GM12878 (cell line): ENCODE data around the gene MMEL1. TPM values are rescaled to one million over a fixed set of nuclear protein-coding genes. Genes with fewer than 3 reads are reported as not detected.
"Not testable (repeated sequence)": the region's sequence is repeated elsewhere in the genome, so short reads cannot be mapped to it uniquely, and the experiment has no call there.

ENCODE experiments used
- ATAC-seq: fragments of 200-7000 bp; cut with Tn5 transposase; 3 replicates; pipeline ENCODE4 v1.9.1; 2020; ENCODE audit warnings: mild to moderate bottlenecking, moderate library complexity
- BruUV-seq: library from RNA; stranded (reverse); fragments of 400-500 nt; replicated peaks from 2 replicates; lab custom pipeline; 2021; lab: Mats Ljungman, UMichigan
- CTCF ChIA-PET: fragments of 300-600 bp; sonication (Branson Sonifier 250); formaldehyde crosslinking; extraction: SDS; loops from one replicate; lab custom pipeline; 2021; ENCODE audit warnings: inconsistent platforms; lab: Yijun Ruan, JAX
- POLR2A ChIA-PET: fragments of 350-600 bp; formaldehyde crosslinking; extraction: SDS; loops from one replicate; lab custom pipeline; 2021; ENCODE audit warnings: inconsistent platforms; lab: Charles Lee
- RAD21 ChIA-PET: fragments of 300-600 bp; sonication (Branson Sonifier 250); formaldehyde crosslinking; loops from one replicate; lab custom pipeline; 2023; ENCODE audit warnings: antibody characterized with exemption; ENCODE audit not compliant: unreplicated experiment; lab: Charles Lee
- SMC1A ChIA-PET: fragments of 300-600 bp; sonication (Branson Sonifier 250); formaldehyde crosslinking; loops from one replicate; lab custom pipeline; 2023; ENCODE audit not compliant: unreplicated experiment, uncharacterized antibody; lab: Charles Lee
- DNase-seq: peaks from one replicate; pipeline ENCODE4 v3.0.0-alpha.2; 2011; ENCODE audit warnings: low read depth, low spot score
- FAIRE-seq: peaks from 3 replicates; lab custom pipeline; 2011; peaks lifted over from hg19 to GRCh38; lab: Jason Lieb, UNC
- H2AFZ ChIP-seq: 2 replicates; pipeline ENCODE4 v1.6.0; 2011; ENCODE audit warnings: low read depth, low read length, control low read depth; ENCODE audit not compliant: control insufficient read depth
- H3K27ac ChIP-seq: 2 replicates; pipeline ENCODE4 v1.5.1; 2011; ENCODE audit warnings: control low read depth; ENCODE audit not compliant: control insufficient read depth, insufficient read depth
- H3K27me3 ChIP-seq, 2 experiments: replicated peaks in 1 of 2; 2 replicates each; pipeline versions ENCODE4 v1.6.0 to v1.6.1; 2011; ENCODE audit warnings: low read length in 1 of 2; ENCODE audit not compliant: control insufficient read depth in 2 of 2, insufficient read depth in 2 of 2
- H3K36me3 ChIP-seq, 2 experiments: 2 replicates each; pipeline ENCODE4 v1.5.1; 2011; ENCODE audit warnings: low read length in 1 of 2; ENCODE audit not compliant: control insufficient read depth in 2 of 2, insufficient read depth in 2 of 2
- H3K4me1 ChIP-seq: 2 replicates; pipeline ENCODE4 v1.6.1; 2011; ENCODE audit warnings: mild to moderate bottlenecking, low read length, moderate library complexity, mixed read lengths; ENCODE audit not compliant: control insufficient read depth, insufficient read depth
- H3K4me2 ChIP-seq: 2 replicates; pipeline ENCODE4 v1.6.0; 2011; ENCODE audit warnings: control low read depth; ENCODE audit not compliant: control insufficient read depth, insufficient read depth
- H3K4me3 ChIP-seq: fragments of 200-600 bp; sonication (generic); 2 replicates; pipeline ENCODE4 v1.5.1; 2016
- H3K79me2 ChIP-seq: 2 replicates; pipeline ENCODE4 v1.6.0; 2011; ENCODE audit warnings: low read length; ENCODE audit not compliant: control insufficient read depth, insufficient read depth
- H3K9ac ChIP-seq: 2 replicates; pipeline ENCODE4 v1.8.0; 2011; ENCODE audit warnings: low read length, control low read depth, mixed read lengths; ENCODE audit not compliant: control insufficient read depth, insufficient read depth
- H3K9me3 ChIP-seq: replicated peaks from 3 replicates; pipeline ENCODE4 v1.5.1; 2011; ENCODE audit warnings: mild to moderate bottlenecking, low read length; ENCODE audit not compliant: control insufficient read depth, insufficient read depth
- H4K20me1 ChIP-seq: 2 replicates; pipeline ENCODE4 v1.6.0; 2011; ENCODE audit not compliant: control insufficient read depth, insufficient read depth
- WGBS: methylation state at CpG from one replicate; pipeline ENCODE4 v1.1.6; 2016; ENCODE audit warnings: low lambda C conversion rate; ENCODE audit not compliant: insufficient replicate concordance, insufficient coverage; ENCODE audit errors: missing lambda C conversion rate; 5-methylcytosine and 5-hydroxymethylcytosine counted together
- in situ Hi-C: fragments of 300-500 bp; cut with MboI; formaldehyde crosslinking; loops from 9 replicates; pipeline ENCODE4 v1.14.3; 2018; ENCODE audit warnings: mixed read lengths
- intact Hi-C: fragments of 100-400 bp; cut with micrococcal nuclease; formaldehyde crosslinking; loops from one replicate; pipeline ENCODE4 v1.14.2; 2022; ENCODE audit not compliant: unreplicated experiment
- polyA plus RNA-seq, 11 experiments: library from polyadenylated mRNA; depleted of rRNA in 4 of 11; unstranded in 6 of 11; stranded (reverse) in 5 of 11; fragments of >200 nt; fragmentation: Nextera tagmentation in 4 of 11; fragmentation: Illumina TruSeq in 1 of 11; extraction: Ambion mirVana in 4 of 11; extraction: Trizol in 1 of 11; gene quantifications; 1 replicate in 1 of 11; 2 replicates in 10 of 11; pipeline versions ENCODE4 v1.2.1 to v1.2.3, GENCODE V29; 2011 to 2016; ENCODE audit warnings: inconsistent platforms in 2 of 11, missing spikeins in 2 of 11, low read depth in 1 of 11
- total RNA-seq, 4 experiments: library from RNA; depleted of rRNA in 3 of 4; stranded (reverse); fragments of >200 nt in 3 of 4; fragmentation: Illumina TruSeq in 1 of 4; extraction: Trizol in 1 of 4; gene quantifications; 2 replicates each; pipeline versions ENCODE4 v1.2.1 to v1.2.3, GENCODE V29; 2013 to 2021

Gene MMEL1
- total and polyA plus RNA-seq, 10 of the 15 experiments (the other 5 are each of a cell fraction or from before 2014, with no cell fraction given) = 0.11 TPM; not detected in 9

- RAD21 ChIA-PET, DNase-seq: not testable (repeated sequence)
These were observed 38.8 kb upstream of the MMEL1 start for GRCh38 chr1:2671656-2672055.

DNA sequence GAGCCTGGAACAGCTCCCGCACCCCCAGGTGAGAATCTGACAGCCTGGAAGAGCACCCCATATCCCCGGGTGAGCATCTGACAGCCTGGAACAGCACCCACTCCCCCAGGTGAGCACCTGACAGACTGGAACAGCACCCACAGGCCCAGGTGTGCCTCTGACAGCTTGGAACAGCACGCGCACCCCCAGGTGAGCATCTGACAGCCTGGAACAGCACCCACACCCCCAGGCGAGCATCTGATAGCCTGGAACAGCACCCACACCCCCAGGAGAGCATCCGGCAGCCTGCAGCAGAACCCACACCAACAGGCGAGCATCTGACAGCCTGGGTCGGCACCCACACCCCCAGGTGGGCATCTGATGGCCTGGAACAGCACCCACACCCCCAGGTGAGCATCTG, 27.0 kb upstream of the MMEL1 start:
- H3K79me2 ChIP-seq, H3K9me3 ChIP-seq, H3K4me2 ChIP-seq, H3K9ac ChIP-seq, H3K4me1 ChIP-seq, DNase-seq, H2AFZ ChIP-seq, BruUV-seq, intact Hi-C loops, ATAC-seq, H3K4me3 ChIP-seq, H3K27ac ChIP-seq, CTCF ChIA-PET, H3K27me3 ChIP-seq, SMC1A ChIA-PET, in situ Hi-C loops, FAIRE-seq, RAD21 ChIA-PET, H3K36me3 ChIP-seq, POLR2A ChIA-PET, H4K20me1 ChIP-seq: not testable (repeated sequence)
- WGBS = 48% methylated on average over 5 of the region's 8 CpGs

More at GRCh38 chr1:2671656-2672055, 38.8 kb upstream of the MMEL1 start:
- H3K79me2 ChIP-seq, ATAC-seq, FAIRE-seq, H3K9me3 ChIP-seq, H3K36me3 ChIP-seq, H3K4me3 ChIP-seq, SMC1A ChIA-PET, H2AFZ ChIP-seq, H3K4me1 ChIP-seq, POLR2A ChIA-PET, H3K27me3 ChIP-seq, H3K9ac ChIP-seq, intact Hi-C loops, CTCF ChIA-PET, in situ Hi-C loops, H3K27ac ChIP-seq, H4K20me1 ChIP-seq, H3K4me2 ChIP-seq, BruUV-seq: not testable (repeated sequence)
- WGBS = 10% methylated on average over 8 of the region's 11 CpGs

GRCh38 chr1:2657909-2658308, 25.1 kb upstream of the MMEL1 start:
- H3K27me3 ChIP-seq, SMC1A ChIA-PET, BruUV-seq, FAIRE-seq, H3K9ac ChIP-seq, H4K20me1 ChIP-seq, H3K27ac ChIP-seq, ATAC-seq, H3K4me2 ChIP-seq, H3K36me3 ChIP-seq, intact Hi-C loops, RAD21 ChIA-PET, CTCF ChIA-PET, H3K4me1 ChIP-seq, DNase-seq, H3K9me3 ChIP-seq, POLR2A ChIA-PET, H3K79me2 ChIP-seq, H3K4me3 ChIP-seq, in situ Hi-C loops, H2AFZ ChIP-seq: not testable (repeated sequence)
- WGBS = 35% methylated on average over 6 of the region's 10 CpGs

DNA sequence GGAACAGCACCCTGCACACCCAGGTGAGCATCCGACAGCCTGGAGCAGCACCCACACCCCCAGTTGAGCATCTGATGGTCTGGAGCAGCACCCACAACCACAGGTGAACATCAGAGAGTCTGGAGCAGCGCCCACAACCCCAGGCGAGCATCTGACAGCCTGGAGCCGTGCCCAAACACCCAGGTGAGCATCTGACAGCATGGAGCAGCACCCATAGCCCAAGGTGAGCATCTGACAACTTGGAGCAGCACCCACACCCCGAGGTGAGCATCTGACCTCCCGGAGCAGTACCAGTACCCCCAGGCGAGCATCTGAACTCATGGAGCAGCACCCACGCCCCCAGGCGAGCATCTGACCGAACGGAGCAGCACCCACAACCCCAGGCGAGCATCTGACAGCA, 24.3 kb upstream of the MMEL1 start:
- 2% methylated on average over 3 of the region's 12 CpGs for WGBS
- DNase-seq, H3K36me3 ChIP-seq, H4K20me1 ChIP-seq, SMC1A ChIA-PET, H2AFZ ChIP-seq, BruUV-seq, H3K79me2 ChIP-seq, H3K27me3 ChIP-seq, H3K4me3 ChIP-seq, H3K4me2 ChIP-seq, H3K27ac ChIP-seq, H3K9ac ChIP-seq, POLR2A ChIA-PET, intact Hi-C loops, H3K9me3 ChIP-seq, H3K4me1 ChIP-seq, ATAC-seq, in situ Hi-C loops, CTCF ChIA-PET, FAIRE-seq, RAD21 ChIA-PET: not testable (repeated sequence)
